A673 (cell line): Measurements from ENCODE around the gene APBA3. TPM values are rescaled to one million over a fixed set of nuclear protein-coding genes. Genes with fewer than 3 reads are reported as not detected.

ENCODE experiments used
- BruUV-seq: library from RNA; stranded (reverse); fragments of 400-500 nt; replicated peaks from 2 replicates; lab custom pipeline; 2021; lab: Mats Ljungman, UMichigan
- CTCF ChIA-PET: fragments of 300-600 bp; sonication (Branson Sonifier 250); formaldehyde crosslinking; loops from one replicate; lab custom pipeline; 2022; ENCODE audit warnings: antibody characterized with exemption; lab: Charles Lee
- POLR2A ChIA-PET: fragments of 300-600 bp; sonication (Branson Sonifier 250); formaldehyde crosslinking; loops from one replicate; lab custom pipeline; 2022; ENCODE audit warnings: antibody characterized with exemption; ENCODE audit not compliant: low non-redundant PET; lab: Charles Lee
- DNase-seq: peaks from one replicate; pipeline ENCODE4 v3.0.0-alpha.2; 2015; ENCODE audit warnings: low spot score
- H3K27ac ChIP-seq: fragments of 200-600 bp; sonication (generic); 2 replicates; pipeline ENCODE4 v1.5.1; 2016; ENCODE audit warnings: mixed run types, low read depth, mild to moderate bottlenecking, mixed read lengths, antibody characterized with exemption, low read length; ENCODE audit not compliant: poor library complexity, severe bottlenecking
- H3K27me3 ChIP-seq: fragments of 200-600 bp; sonication (generic); replicated peaks from 2 replicates; pipeline ENCODE4 v1.6.1; 2017; ENCODE audit warnings: mixed run types, low read depth, mild to moderate bottlenecking, mixed read lengths, antibody characterized with exemption, low read length; ENCODE audit not compliant: insufficient read depth, poor library complexity
- H3K36me3 ChIP-seq: fragments of 200-600 bp; sonication (generic); 2 replicates; pipeline ENCODE4 v1.6.1; 2016; ENCODE audit warnings: mixed run types, mild to moderate bottlenecking, mixed read lengths, antibody characterized with exemption, low read length; ENCODE audit not compliant: insufficient read depth, poor library complexity, severe bottlenecking
- H3K4me1 ChIP-seq: fragments of 200-600 bp; sonication (generic); 2 replicates; pipeline ENCODE4 v1.6.1; 2017; ENCODE audit warnings: mixed run types, mild to moderate bottlenecking, mixed read lengths, antibody characterized with exemption, low read length; ENCODE audit not compliant: insufficient read depth, poor library complexity, severe bottlenecking
- H3K4me3 ChIP-seq: fragments of 200-600 bp; sonication (generic); 2 replicates; pipeline ENCODE4 v1.5.1; 2016; ENCODE audit warnings: low read depth, mixed run types, mild to moderate bottlenecking, mixed read lengths, low read length; ENCODE audit not compliant: poor library complexity, severe bottlenecking
- H3K9me3 ChIP-seq: fragments of 200-600 bp; sonication (generic); 2 replicates; pipeline ENCODE4 v1.6.1; 2016; ENCODE audit warnings: mixed run types, low read depth, mild to moderate bottlenecking, mixed read lengths, antibody characterized with exemption, low read length; ENCODE audit not compliant: poor library complexity, severe bottlenecking
- CTCF ChIP-seq: fragments of 300-800, 200-600 bp; sonication (generic); conservative IDR thresholded peaks from 2 replicates; pipeline ENCODE4 v1.5.1; 2017; ENCODE audit warnings: low read depth, mild to moderate bottlenecking, antibody characterized with exemption, low read length, moderate library complexity, mixed read lengths
- EZH2 ChIP-seq: fragments of 200-600 bp; sonication (generic); IDR thresholded peaks from 2 replicates; pipeline ENCODE4 v1.6.1; 2017; ENCODE audit warnings: borderline replicate concordance, low read depth, mild to moderate bottlenecking, mixed read lengths, antibody characterized with exemption, low read length; ENCODE audit not compliant: poor library complexity, severe bottlenecking
- intact Hi-C: fragments of 100-400 bp; cut with micrococcal nuclease; formaldehyde crosslinking; loops from one replicate; pipeline ENCODE4 v1.10.0; 2022; ENCODE audit not compliant: unreplicated experiment
- total RNA-seq: library from RNA; stranded (reverse); gene quantifications from 2 replicates; pipeline ENCODE4 v1.2.3, GENCODE V29; 2021

The APBA3 gene
- total RNA-seq, 1 experiment from 2014 or later: 30.0 TPM

- intact Hi-C loops: no loop called here
- H3K27ac ChIP-seq: no peak overlapping the region
- no peak for TF ChIP-seq EZH2
- no peak for TF ChIP-seq CTCF
- CTCF ChIA-PET: no interaction called here
- H3K27me3 ChIP-seq: no peaks in the 10 kb centered on the region
- POLR2A ChIA-PET: interaction anchor here (0.7 kb wide), 1 partner anchor 118 kb away, joined by 8 read pairs; no protein-coding TSS in a partner anchor
- H3K4me1 ChIP-seq: no peaks in the 10 kb centered on the region
- H3K36me3 ChIP-seq: no peaks in the 10 kb centered on the region
- no peak for DNase-seq
- peak overlapping the region; percentile 66 for H3K4me3 ChIP-seq
- BruUV-seq: no TSS peak
- peaks cover 15% of the 10 kb centered on the region for H3K9me3 ChIP-seq
Measured at GRCh38 chr19:3784607-3785450, 23.3 kb upstream of the APBA3 start.

DNA sequence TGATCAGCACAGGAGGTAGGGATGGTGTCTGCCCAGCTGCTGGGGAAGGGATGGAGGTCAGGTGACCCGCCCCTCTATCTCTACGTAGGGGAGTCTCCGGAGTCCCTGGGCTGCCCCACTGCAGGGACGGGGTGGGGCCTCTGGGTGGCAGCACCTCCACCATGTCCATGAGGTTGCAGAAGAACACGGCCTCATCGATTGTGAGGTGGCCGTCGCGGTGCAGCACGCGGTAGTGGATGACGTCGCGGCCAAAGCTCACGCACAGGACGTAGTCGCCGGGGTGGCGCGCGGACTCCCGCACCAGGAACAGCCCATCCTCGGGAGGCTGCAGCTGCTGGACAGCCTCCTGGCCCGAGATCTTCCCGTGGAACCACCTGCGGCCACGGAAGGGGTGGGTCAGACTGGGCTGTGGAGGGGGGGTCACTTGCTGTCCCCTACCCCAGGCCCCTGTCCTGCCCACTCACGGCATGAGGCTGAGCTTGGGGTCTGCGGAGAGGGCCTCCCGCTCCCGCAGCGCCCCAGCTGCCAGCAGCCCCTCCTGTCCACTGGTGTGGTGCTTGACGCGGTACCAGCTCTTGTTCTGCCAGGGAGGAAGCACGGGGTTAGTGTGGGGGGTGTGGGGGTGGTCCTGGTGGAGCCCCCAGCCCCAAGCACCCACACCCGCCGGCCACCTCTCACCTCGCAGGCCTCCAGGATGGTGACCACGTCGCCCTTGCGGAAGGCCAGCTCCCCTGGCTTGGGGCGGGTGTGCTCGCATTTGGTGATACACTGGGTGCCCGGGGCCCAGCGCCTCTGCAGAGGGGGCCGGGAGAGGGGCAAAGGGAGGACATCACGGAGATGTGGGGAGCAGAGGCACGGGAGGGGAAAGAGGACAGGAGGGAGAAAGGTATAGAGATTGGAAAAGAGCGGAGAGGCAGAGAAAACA, 22.4 kb upstream of the APBA3 start:
- no peak for DNase-seq
- ChIA-PET POLR2A (interaction anchor here (0.7 kb wide), 1 partner anchor 117 kb away, joined by 8 read pairs; no protein-coding TSS in a partner anchor), CTCF (no interaction called here)
- Histone ChIP-seq H3K36me3 (no peaks in the 10 kb centered on the region), H3K27ac (no peak overlapping the region), H3K4me3 (no peak overlapping the region), H3K9me3 (peaks cover 15% of the 10 kb centered on the region), H3K4me1 (no peaks in the 10 kb centered on the region), H3K27me3 (no peaks in the 10 kb centered on the region)
- intact Hi-C loops: no loop called here
- no TSS peak for BruUV-seq
- TF ChIP-seq CTCF (peak; percentile 48), EZH2 (no peak)

GRCh38 chr19:3782903-3783302, 21.4 kb upstream of the APBA3 start:
- H3K4me1 ChIP-seq: no peaks in the 10 kb centered on the region
- no peak for DNase-seq
- no TSS peak for BruUV-seq
- no peaks in the 10 kb centered on the region for H3K27me3 ChIP-seq
- H3K36me3 ChIP-seq: no peaks in the 10 kb centered on the region
- H3K4me3 ChIP-seq: no peak overlapping the region
- H3K27ac ChIP-seq: no peak overlapping the region
- intact Hi-C loops: no loop called here
- peaks cover 15% of the 10 kb centered on the region for H3K9me3 ChIP-seq
- TF ChIP-seq CTCF (no peak), EZH2 (no peak)
- ChIA-PET CTCF (no interaction called here), POLR2A (no interaction called here)
